HG02588 (cell line): Measurements from ENCODE around the gene CD109.
A peak's percentile ranks its signal among the peaks of the same experiment; 100 is the strongest.
"Not testable (repeated sequence)": the region's sequence is repeated elsewhere in the genome, so short reads cannot be mapped to it uniquely, and the experiment has no call there.

Experiments
- ATAC-seq: cut with Tn5 transposase; IDR thresholded peaks from one replicate; pipeline ENCODE4 v1.9.1; 2021; ENCODE audit warnings: mild to moderate bottlenecking, moderate library complexity; ENCODE audit not compliant: unreplicated experiment

Gene CD109

GRCh38 chr6:73683574-73683973, 12.4 kb upstream of the CD109 start:
- ATAC-seq, result not testable (repeated sequence)

GRCh38 chr6:73688351-73688750, 7.7 kb upstream of the CD109 start:
- no peak for ATAC-seq

GRCh38 chr6:73690056-73690455, 5.9 kb upstream of the CD109 start:
- no peak for ATAC-seq

GRCh38 chr6:73691512-73691911, 4.5 kb upstream of the CD109 start:
- no peak for ATAC-seq

- no peak for ATAC-seq
Measured at GRCh38 chr6:73694711-73695411, 1.1 kb upstream of the CD109 start.

- no peak for ATAC-seq
Measured at GRCh38 chr6:73696966-73697655, 1.1 kb downstream of the CD109 start.

- no peak for ATAC-seq
Measured at GRCh38 chr6:73699676-73700459, 3.9 kb downstream of the CD109 start.

- ATAC-seq, result no peak
Measured at GRCh38 chr6:73702444-73702843, 6.4 kb downstream of the CD109 start.

- ATAC-seq, result no peak
Measured at GRCh38 chr6:73703466-73703865, 7.5 kb downstream of the CD109 start.

GRCh38 chr6:73704260-73704659, 8.3 kb downstream of the CD109 start:
- ATAC-seq, result no peak

GRCh38 chr6:73704798-73705197, 8.8 kb downstream of the CD109 start:
- ATAC-seq, result no peak

- no peak for ATAC-seq
Measured at GRCh38 chr6:73706971-73707370, 11.0 kb downstream of the CD109 start.

GRCh38 chr6:73710470-73710869, 14.5 kb downstream of the CD109 start:
- no peak for ATAC-seq

GRCh38 chr6:73710948-73711347, 14.9 kb downstream of the CD109 start:
- ATAC-seq, result no peak

GRCh38 chr6:73712535-73713173, 16.7 kb downstream of the CD109 start:
- no peak for ATAC-seq

GRCh38 chr6:73713426-73714147, 17.6 kb downstream of the CD109 start:
- ATAC-seq, result no peak

GRCh38 chr6:73715111-73715508, 19.1 kb downstream of the CD109 start:
- not testable (repeated sequence) for ATAC-seq

GRCh38 chr6:73719046-73719445, 23.0 kb downstream of the CD109 start:
- no peak for ATAC-seq

GRCh38 chr6:73722318-73723060, 26.5 kb downstream of the CD109 start:
- peak; percentile 65 for ATAC-seq

GRCh38 chr6:73723480-73723879, 27.5 kb downstream of the CD109 start:
- not testable (repeated sequence) for ATAC-seq
